ENCODE data around the gene GPS1.

The GPS1 gene

DNA sequence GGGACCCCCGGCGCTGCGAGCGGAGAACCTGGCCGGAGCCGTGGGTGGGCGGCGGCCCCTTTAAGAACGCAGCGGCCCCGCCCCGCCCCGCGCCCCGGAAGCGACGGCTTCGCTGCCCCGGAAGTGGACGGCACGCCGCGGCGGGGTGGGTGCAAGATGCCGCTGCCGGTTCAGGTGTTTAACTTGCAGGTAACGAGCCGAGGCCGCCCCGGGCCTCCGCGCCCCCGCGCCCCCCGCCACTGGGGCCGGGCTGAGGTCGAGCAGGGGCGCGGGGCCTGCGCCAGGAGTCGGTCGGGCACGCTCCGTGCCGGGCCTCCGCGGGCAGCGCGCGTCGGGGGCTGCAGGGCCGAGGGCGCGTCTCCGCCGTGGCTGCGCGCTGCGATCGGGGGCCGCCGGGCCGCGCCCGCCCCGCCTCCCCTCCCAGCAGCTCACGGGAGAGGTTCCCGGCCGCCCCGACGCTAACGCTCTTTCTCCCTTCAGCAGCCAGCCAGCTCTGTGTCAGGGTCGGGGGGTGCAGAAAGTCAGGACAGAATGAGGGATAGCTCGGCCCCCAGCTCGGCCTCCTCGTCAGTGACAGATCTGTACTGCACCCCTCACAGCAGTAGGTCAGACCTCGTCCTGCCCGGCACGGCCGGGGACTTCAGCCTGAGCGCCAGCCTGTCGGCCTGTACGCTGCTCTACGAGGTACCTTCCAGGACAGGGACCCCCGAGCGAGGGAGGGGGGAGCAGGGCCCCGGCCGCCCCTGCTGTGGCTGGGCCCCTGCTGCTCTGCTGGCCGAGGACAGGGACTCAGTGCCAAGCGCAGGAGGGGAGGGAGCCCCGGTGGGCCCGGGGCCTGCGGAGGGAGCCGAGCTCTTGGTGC, at the start of gene GPS1, which contains the start of gene RFNG:
Gene GPS1 (plus strand): TSS at position 123 of the 862 bp plus-strand sequence. CDS start 34 bp downstream, at position 157.
Gene RFNG (minus strand): TSS at position 36 of the 862 bp plus-strand sequence. CDS start 45 bp downstream, outside the sequence.
- peak; percentile 31 for DNase-seq

DNA sequence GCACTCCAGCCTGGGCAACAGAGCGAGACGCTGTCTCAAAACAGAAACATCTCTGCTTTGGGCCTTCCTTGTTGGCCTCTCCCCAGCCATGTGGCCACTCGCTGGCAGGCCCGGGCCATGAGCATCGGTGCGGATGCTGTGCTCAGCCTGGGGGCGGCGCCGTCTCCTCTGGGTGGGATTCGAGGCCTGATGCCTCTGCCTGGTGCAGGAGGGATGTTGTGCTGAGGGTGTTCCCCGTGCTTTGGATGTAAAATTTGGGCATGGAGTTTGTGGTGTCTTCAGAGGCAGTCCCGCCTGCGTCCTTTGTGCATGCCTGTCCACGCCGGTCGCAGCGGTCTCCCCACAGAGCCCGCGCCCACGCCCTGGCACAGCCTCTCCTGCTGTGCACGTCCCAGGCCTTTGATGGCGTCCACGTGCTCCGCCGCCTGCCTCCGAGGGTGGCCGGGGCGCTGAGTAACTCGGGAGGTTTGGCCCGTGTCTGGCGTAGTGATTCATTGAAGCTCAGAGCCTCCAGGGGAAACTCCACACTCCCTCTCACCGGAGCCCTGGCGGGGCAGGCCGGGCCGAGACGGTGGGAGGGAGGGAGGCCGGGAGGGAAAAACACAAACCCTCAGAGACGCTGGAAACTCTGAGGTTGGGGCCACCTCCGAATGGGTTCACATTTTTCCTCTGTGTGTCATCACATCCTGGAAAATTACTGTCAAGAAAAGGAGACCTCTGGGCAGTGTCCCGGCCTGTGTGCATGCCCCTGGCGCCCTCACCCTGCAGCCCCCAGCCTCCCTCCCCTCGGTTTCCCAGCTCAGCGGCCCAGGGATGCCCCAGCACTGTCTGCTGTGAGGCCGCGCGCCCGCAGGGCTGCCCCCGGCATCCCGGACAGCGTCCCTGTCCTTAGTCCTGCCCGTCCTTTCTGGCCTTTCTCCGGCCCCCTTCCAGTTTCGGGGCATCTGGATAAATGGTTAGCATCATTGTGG, 48.0 kb upstream of the GPS1 start:
- no peak for DNase-seq

DNA sequence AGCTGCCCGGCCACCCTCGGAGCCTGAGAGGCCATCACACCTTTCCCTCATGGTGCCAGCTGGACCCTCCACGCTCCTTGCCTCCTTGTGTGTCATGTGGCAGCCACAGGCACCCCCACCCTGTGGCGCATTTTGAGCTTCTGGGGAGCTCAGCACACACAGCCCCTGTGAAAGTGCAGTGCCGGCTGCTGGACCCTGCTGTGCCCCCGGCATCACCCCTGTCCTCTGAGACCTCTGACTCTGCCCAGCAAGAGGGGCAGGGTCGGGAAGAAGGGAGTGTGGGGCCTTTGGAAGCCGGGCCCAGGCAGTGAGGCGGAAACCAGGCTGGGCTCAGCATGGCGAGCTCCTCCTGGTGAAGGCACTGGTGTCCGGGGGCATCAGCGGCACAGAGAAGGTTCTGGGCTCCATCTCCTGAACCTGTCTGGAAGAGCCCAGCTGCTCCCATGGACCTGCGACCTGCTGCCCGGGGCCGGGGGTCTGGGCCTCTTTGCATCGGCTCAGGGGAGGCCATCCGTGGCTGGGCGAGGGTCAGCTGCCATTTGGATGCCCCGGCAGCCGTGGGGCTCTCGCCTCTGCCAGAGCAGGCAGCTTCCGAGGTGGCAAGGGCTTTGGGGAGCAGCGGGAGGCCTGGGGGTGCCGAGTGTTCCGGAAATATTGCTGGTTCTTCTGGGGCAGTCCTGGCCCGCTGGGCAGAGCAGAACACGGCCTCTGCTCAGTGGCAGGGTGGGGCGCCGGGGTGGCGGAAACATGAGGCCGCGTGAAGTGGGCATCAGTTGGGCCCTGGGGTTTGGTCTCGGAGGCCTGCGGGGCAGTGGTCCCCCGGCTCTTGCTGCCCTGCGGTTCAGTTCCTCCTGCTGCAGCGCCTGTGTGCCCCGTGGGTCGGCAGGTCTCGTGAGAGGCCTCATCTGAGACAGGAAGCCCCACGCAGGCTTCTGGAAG, 46.9 kb upstream of the GPS1 start:
- no peak for DNase-seq

DNA sequence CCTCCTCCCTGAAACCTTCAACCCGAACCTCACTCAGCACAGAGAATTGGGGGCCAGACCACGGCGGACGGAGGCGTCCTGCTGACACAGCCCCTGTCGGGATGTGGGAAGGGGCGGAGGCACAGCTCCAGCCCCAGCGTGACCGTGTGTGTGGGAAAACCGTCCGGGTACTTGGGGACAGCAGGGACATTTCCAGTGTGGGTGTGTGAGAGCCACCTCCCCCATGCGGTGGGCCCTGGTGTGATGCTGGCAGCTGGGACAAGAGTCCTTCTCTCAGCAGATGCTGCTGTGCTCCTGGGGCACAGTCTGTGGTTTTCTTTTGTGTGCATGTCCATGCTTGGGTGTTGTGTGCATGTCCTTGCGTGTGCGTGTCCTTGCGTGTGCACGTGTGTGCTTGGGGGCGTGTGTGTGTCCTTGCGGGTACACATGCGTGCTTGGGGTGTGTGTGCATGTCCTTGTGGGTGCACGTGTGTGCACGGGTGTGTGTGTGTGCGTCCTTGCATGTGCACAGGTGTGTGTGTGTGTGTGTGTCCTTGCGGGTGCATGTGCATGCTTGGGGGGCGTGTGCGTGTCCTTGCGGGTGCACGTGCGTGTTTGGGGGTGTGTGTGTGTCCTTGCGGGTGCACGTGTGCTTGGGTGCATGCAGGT, 45.9 kb upstream of the GPS1 start:
- no peak for DNase-seq

DNA sequence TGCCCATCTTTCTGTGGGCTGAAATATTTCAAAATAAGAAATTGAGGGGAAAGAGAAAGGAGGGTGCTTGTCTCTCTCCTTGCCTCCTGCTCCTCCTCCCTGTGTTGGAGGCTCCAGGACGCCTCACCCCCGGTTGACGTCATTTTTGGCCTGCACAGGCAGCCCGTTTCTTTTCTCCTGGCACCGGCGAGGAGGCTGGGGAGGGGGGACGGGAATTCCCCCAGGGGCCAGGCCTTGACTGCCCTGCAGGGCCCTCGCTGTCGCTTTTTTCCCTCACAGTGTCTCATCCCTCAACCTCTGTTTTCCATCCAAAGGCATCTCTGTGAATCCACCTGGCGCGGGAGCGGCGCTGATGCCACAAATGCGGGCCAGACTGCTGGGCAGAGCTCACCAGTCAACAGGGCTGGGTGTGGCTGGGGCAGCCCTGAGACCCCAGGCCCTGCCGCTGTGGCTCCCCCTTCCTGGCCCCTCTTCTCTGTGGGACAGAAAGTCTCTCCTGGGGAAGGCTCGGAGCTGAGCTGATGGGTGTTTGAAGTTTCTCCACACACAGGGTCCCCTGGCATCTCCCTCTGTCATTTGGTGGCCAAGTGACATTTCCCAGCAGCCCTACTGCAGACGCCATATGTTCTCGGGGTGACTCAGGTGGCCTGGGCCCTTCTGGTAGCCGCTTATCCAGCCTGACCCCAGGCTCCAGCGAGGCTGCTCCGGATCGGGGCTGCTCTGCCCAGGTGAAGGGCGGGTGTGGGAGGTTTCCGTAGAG, 45.0 kb upstream of the GPS1 start:
- no peak for DNase-seq

DNA sequence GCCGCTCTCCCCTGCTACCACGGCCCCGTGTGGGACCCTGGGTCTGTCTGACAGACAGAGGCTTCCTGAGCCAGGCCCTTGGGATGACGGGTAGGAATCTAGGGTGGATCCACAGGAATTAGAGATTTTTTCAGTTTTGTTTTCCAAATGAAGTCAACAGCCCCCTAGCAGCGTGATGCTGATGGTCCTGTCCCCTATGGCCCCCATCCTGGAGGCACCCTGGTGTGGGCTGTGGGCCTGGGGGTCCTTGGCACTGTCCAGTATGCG, 44.5 kb upstream of the GPS1 start:
- DNase-seq = no peak

DNA sequence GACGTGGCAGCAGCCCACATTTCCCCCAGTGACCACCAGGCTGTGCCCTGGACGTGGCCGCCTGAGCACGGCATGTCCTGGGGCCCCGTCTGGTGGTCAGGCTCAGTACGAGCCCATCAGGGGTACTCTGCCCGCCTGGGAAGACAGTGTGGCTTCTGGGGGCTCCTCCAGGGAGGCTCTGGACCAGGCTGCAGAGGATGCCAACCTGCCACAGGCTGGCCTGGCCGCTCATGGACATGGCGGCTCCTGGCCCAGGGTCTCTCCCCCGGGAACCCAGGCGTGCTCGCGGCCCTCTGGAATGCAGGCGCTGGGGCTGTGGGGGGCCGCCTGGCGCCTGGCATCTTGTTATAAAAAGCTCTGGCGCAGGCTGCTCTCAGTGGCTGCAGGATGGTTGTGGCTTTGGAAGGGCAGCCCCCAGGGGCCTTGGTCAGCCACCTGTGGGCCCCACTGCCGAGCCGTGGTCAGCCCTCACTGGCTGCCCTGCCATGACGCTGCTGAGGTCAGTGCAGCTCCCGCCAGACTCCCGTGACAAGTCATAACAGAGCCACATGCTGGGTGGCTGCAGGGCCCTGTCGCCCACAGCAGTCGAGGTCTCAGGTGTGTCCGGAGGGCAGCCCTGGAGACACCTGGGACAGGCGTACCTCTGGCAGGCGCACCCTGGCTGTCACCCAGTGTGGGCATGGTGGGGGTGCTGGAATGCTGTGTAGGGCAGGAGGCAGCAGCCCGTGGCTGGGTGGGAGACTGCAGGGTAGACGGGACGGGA, 44.0 kb upstream of the GPS1 start:
- DNase-seq = no peak

DNA sequence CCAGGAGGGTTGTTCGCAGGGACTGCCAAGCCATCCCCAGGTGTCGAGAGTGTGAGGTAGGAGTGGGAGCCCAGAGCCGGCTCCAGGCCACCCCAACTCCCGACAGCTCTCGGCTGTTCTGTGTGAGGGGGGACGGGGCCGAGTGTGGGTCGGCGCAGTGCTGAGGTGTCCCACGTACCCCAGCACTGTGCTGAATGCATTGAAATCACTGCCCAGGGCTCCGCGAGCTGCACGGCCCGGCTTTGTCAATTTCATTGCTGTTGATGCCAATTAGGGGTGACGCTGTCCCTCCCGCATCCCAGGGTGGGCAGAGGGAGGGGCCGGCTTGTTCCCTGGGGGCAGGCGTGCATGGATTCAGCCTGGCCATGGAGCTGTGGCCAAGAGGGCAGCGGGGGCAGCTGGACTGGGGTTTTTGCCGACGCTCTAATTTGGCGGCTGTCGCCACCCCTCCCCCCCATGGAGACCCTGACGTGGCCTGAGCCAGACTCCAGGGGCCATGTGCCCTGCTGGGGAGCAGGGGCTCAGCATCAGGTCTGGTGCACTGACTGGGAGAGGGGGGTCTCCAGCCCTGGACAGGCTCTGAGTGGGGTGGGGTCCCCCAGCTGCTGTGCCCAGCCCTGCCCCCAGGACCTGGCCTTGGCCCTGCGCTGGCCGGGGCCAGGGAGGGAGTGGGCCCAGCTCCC, 43.3 kb upstream of the GPS1 start:
- DNase-seq = no peak

DNA sequence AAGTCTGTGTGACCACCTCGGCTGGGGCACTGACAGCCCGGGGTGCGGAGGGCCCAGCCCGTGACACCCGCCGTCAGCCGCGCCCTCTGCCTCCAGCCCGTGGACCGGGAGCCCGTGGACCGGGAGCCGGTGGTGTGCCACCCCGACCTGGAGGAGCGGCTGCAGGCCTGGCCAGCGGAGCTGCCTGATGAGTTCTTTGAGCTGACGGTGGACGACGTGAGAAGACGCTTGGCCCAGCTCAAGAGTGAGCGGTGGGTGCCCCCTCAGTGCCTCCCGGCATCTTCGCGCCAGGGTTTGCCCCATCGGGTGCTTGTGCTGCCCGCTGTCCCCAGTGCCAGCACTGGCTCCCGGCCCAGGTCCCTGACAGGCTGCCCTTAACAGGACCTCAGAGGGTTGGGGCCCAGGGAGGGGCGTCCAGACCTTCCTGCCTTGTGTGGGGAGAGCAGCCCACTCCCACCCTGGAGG, 42.7 kb upstream of the GPS1 start:
- no peak for DNase-seq

DNA sequence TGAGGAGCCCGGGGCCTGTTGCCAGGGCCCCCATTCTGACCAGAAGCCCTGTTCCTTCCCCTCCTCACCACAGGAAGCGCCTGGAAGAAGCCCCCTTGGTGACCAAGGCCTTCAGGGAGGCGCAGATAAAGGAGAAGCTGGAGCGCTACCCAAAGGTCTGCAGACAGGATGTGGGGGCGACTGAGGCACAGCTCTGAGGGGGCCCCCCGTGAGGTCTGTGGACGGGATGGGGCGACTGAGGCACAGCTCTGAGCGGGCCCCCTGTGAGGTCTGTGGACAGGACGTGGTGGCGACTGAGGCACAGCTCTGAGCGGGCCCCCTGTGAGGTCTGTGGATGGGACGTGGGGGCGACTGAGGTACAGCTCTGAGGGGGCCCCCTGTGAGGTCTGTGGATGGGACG, 42.3 kb upstream of the GPS1 start:
- no peak for DNase-seq

DNA sequence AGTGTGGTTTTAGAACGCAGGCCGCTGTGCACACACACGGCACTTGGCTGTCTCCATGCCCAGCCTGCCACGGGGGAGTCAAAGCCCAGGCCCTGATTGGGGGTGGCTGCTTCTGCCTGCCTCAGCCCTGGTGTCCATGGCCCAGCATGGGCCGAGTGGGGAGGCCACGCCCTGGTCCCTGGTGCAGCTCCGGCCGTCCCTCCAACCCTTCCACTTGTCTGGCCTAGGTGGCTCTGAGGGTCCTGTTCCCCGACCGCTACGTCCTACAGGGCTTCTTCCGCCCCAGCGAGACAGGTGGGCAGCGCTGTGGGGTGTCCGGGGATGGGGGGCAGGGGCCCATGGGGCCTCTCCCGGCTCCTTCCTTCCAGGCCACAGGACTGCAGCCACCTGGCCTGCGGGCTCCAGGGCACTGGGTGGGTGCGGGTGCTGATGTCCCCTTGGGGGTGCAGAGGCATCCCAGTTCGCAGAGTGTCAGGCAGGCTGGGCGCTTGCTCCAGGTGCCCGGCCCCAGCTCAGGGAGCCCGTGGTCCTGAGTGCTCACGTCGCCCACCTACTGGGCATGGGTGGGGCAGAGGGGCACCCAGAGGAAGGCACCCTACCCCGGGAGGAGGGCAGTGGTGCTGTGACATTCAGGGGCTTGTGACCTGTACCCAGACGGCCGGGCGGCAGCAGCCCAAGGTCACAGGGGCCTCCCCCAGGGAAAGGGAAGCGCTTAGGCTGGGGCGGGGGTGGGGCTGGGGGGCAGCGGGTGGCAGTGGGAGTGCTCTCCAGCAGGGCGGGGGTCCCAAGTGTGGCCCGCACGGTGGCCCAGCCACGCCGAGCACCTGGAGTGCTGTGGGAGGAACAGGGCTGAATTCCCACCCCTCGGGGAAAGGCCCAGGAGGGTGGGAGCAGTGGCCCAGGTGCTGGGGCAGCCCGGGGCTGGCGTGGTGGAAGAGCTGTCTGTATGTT, 40.8 kb upstream of the GPS1 start:
- DNase-seq = no peak

DNA sequence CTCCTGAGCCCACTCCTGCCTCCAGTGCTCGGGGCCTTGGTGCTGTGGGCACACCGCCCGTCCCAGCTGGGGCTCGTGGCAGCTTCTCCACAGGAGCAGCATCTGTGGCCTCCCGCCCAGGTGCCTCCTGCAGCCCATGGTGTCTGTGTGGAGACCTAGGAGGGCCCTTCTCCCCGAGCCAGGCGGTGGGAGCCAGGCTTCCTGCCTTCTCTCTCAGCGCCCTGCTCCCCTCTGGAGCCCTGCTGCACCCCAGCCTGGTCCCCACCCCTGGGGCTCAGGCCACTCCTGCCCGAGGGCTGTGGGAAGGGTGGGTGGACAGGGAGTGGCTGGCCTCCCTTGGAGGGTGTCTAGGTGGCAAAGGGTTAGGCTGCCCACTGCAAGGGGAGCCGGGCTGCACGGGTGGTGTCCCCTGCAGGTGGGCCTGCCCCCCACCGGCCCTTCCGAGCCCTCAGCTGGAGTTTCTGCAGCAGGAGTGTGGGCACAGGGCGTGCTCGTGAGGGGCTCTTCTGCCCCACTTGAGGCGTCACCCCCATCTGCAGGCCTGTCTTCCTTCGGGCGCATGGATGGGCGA, 40.0 kb upstream of the GPS1 start:
- no peak for DNase-seq

DNA sequence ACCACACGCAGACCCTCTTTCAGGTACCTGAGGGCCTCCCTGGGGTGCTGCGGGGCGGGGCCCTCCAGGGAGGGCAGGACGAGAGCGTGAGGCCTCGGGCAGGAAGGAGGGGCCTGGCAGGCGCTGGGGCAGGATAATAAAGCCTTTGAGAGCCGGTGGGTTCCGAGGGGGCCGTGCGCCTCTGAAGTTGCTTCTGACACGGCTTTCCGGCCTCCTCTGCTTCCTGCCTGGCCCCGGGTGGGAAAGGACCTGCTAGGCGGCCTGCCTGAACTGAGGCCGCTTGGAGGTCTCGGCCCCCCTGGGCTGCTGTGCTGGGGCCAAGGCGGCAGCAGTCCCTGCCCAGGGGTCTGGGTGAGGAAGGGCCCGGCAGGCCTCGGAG, 39.4 kb upstream of the GPS1 start:
- DNase-seq = no peak

DNA sequence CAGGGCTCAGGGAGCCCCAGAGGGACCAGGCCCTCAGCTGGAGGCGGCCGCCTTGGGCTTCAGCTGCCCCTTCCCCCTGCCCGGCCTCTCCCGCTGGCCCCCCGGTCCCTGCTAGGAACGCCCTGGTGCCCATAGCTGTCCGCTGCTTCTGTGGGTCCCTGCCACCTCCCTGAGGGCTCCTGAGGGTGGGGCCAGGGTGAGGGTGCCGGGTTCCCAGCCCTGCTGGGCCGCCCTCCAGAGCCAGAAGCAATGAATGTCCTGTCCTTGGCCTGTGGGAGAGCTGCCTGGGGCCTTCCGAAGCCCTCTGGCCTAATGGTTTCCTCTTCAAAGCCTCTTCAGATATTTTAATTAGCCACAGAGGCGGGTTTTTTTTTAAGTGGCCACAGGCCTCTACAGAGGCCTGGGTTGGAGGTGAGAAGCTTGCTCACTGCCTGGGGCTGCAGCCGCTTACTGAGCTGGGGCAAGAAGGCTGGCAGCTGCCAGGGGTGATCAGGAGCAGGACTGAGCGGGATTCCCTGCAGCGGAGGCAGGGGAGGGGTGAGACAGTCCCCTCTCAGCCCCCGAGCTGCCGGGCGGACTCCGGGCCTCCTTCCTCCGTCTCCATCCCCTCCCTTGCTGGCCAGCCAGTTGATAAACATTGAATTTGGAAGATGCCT, 38.9 kb upstream of the GPS1 start:
- no peak for DNase-seq

DNA sequence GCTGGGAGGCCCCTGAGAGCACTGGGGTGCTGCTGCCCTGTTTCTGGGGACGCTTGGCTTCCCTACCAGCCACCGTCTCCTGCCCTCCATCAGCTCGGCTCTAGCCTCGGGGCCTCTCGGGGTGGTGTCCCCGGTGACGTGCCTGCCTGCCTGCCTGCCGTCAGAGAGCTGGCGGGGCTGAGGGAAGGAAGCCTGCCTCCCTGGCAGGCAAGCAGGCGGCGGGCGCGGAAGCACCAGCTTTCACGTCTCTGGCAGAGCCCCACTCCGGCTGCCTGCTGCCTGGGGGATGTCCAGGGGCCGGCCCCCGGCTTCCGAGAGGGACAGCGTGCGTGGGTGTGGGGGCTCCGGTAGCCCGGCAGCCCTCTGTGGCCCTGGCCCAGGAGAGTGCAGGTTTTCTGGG, 38.4 kb upstream of the GPS1 start:
- DNase-seq = no peak

DNA sequence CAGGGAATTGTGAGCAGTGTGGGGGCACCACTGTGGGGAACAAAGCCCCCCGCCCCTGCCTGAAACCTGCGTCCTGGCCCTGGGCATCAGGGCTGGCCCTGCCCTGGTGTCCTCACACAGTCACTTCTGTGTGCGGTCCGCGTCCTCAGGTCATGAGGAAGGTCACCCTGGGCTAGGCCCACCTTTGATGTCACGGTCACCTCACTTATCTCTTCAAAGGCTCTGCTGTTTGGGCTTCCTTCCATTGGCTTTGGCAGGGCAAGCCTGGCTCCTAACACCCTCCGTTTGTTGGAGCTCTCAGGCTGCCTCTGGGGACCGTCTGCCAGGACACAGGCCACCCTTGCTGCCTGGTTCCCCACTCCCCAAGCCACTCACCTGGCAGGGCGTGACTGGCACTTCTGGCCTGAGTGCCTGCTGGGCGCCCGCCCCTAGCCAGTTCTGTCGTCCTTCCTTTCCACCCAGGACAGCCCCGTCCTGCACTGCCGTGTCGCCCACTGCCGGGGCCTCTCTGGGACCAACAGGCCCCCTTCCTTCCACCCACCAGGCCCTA, 37.9 kb upstream of the GPS1 start:
- no peak for DNase-seq

DNA sequence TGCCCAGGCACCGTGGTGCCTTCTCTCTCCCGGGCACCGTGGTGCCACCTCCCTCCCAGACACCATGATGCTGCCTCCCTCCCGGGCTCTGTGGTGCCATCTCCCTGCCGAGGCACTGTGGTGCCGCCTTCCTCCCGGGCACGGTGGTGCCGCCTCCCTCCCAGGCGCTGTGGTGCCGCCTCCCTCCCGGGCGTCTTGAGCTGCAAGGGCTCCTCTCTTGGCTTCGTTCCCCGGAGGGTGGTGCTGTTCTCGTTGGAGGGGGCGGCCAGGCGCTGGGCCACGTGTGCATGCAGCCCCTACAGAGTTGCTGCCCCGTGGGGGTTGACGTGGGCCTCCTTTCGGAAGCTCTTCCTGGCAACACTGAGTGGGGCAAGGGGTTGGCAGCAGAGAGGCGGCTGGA, 37.3 kb upstream of the GPS1 start:
- no peak for DNase-seq

DNA sequence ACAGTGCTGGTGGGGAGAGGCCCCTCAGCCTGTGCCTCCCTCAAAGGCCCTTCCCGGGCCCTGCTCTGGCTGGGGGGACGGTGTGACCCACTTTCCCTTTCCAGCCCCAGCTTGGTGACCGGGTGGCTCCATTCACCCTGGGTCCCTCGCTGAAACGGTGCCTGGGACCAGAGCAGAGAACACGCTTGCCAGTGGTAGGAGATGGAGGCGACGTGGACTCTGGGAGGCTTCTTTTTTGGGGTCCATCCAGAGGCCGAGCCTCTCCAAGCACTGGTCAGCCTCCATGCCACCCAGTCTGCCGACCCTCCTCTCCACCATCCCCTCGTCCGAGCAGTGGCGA, 36.8 kb upstream of the GPS1 start:
- DNase-seq = no peak
